PFSK-1 (cell line): ENCODE data around the gene SH3PXD2A.

Experiments
- FOXP2 ChIP-seq: optimal IDR thresholded peaks from 2 replicates; pipeline ENCODE3; 2011; ENCODE audit warnings: borderline replicate concordance, control low read depth, inconsistent platforms; ENCODE audit not compliant: insufficient read depth; ENCODE audit errors: extremely low read length, extremely low read depth
- POLR2AphosphoS5 ChIP-seq: IDR thresholded peaks from 2 replicates; pipeline ENCODE4 v1.6.1; 2012; ENCODE audit warnings: low read depth, mild to moderate bottlenecking, control low read depth, low read length, moderate library complexity
- TAF1 ChIP-seq: IDR thresholded peaks from 2 replicates; pipeline ENCODE4 v1.6.1; 2012; ENCODE audit warnings: low read length, control low read depth, borderline replicate concordance; ENCODE audit not compliant: insufficient read depth

DNA sequence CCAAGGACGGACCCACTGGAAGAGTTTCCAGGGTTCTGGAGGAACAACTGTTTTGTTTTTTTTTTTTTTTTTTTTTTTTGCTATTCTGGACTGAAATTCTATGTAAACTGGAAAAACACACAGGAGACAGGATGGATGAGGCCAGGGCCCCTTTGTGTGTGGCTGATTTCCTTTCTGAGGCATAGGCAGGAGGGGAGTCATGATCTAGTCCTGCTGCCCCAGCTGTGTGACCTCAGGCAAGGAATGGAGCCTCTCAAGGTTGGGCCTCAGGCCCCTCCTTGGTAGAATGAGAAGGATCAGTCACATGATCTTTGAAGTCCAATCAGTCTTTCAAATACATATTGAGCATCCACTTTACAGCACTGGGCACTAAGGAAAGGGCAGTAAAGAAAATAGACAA is 87.6 kb downstream of the SH3PXD2A start:
- TF ChIP-seq POLR2AphosphoS5 = no peak
- TF ChIP-seq TAF1 = no peak
- TF ChIP-seq FOXP2 = no peak
